HCEC 1CT (cell line): ENCODE measurements around the gene FERMT3.

Source experiments
- DNase-seq: peaks from one replicate; pipeline ENCODE4 v3.0.0-alpha.2; 2017

The FERMT3 gene

DNA sequence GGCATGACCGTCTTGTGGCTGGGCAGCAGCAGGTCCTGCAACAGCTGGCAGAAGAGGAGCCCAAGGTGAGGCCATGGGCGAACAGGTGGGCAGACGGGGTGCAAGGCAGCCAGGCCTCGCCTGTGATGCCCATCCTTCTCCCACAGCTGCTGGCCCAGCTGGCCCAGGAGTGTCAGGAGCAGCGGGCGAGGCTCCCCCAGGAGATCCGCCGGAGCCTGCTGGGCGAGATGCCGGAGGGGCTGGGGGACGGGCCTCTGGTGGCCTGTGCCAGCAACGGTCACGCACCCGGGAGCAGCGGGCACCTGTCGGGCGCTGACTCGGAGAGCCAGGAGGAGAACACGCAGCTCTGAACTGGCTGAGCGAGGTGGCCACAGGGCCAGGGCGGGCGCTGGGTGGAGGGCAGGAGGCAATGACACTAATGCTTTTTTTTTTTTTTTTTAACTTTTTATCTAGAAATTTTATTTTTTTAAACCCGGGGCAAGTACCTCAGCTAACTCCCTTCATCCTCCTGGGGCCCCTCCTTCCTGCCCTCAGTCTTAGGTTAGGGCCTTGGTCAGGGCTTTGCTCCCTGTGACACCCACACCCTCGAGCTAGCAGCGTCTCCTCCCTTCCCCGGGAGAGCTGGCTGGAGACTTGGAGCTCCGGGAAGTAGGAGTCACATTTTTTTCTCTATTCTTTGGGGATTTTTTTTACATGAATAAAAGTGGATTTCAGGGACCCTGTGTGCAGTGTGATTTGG is 60.9 kb downstream of the FERMT3 start:
- no peak for DNase-seq

- no peak for DNase-seq
Measured at GRCh38 chr11:64268025-64268892, 61.7 kb downstream of the FERMT3 start.

DNA sequence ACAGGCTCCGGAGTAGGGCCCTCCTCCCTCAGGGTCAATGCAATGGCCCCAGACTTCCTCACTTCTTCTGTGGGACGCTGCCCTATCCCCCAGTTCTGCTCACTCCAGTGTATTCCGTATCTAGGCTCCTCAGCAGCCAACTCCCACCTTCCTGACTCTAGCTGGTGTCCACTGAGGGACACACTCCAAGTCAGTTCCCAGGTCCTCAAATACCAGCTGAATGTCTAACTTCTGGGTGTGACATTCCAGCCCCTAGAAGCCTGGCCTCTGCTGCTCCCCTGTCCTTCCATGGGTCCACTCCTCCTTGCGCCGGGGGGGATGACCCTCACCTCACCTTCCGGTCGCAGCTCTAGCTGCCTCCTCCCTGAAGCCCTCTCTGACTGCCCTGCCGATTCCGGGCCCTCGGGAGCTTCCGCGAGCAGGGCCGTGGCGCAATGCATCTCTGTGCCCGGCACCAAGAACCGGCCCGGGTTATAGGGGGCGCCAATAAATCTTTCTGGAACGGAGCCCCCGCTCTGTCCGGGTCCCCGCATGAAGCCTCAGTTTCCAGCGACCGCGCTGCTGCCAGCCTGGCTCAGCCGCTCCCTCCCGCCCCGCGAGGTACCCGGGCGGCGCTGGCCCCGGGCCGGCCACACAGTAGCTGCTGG is 62.5 kb downstream of the FERMT3 start:
- DNase-seq: peak; percentile 65

GRCh38 chr11:64269540-64270220 is 63.2 kb downstream of the FERMT3 start:
- DNase-seq: peak; percentile 100
